H9 (cell line): Measurements from ENCODE around the gene NEGR1. TPM values are rescaled to one million over a fixed set of nuclear protein-coding genes. Genes with fewer than 3 reads are reported as not detected.

Experiments used
- DNase-seq: peaks from one replicate; pipeline ENCODE4 v3.0.0-alpha.2; 2017
- H2AFZ ChIP-seq: one replicate; pipeline ENCODE4 v1.6.1; 2013; ENCODE audit warnings: mild to moderate bottlenecking, low read length, control low read depth, moderate library complexity
- H2AK5ac ChIP-seq: 2 replicates; pipeline ENCODE4 v1.6.1; 2013; ENCODE audit warnings: low read length, control low read depth, mixed read lengths; ENCODE audit not compliant: insufficient read length
- H2BK120ac ChIP-seq: one replicate; pipeline ENCODE4 v1.6.1; 2013; ENCODE audit warnings: low read depth, mild to moderate bottlenecking, low read length, control low read depth, inconsistent platforms; ENCODE audit not compliant: poor library complexity, severe bottlenecking
- H2BK12ac ChIP-seq: 2 replicates; pipeline ENCODE4 v1.6.1; 2013; ENCODE audit warnings: low read length, control low read depth, mixed read lengths, low read depth; ENCODE audit not compliant: insufficient read length
- H2BK15ac ChIP-seq: 2 replicates; pipeline ENCODE4 v1.6.1; 2013; ENCODE audit warnings: low read depth, low read length, control low read depth
- H2BK20ac ChIP-seq: one replicate; pipeline ENCODE4 v1.6.1; 2013; ENCODE audit warnings: low read depth, mild to moderate bottlenecking, low read length, control low read depth, inconsistent platforms; ENCODE audit not compliant: poor library complexity, severe bottlenecking
- H2BK5ac ChIP-seq: 2 replicates; pipeline ENCODE4 v1.6.1; 2013; ENCODE audit warnings: low read length, control low read depth, mixed read lengths; ENCODE audit not compliant: insufficient read length
- H3K14ac ChIP-seq: 2 replicates; pipeline ENCODE4 v1.6.1; 2013; ENCODE audit warnings: low read length, control low read depth; ENCODE audit not compliant: insufficient read depth
- H3K18ac ChIP-seq: 2 replicates; pipeline ENCODE4 v1.6.1; 2013; ENCODE audit warnings: low read depth, mild to moderate bottlenecking, mixed read lengths, low read length, control low read depth; ENCODE audit not compliant: insufficient read length
- H3K23ac ChIP-seq: 2 replicates; pipeline ENCODE4 v1.6.1; 2013; ENCODE audit warnings: low read length, control low read depth, mixed read lengths, low read depth; ENCODE audit not compliant: insufficient read length
- H3K23me2 ChIP-seq: 2 replicates; pipeline ENCODE4 v1.6.1; 2013; ENCODE audit warnings: low read depth, mild to moderate bottlenecking, mixed read lengths, low read length, control low read depth; ENCODE audit not compliant: insufficient read length, poor library complexity, severe bottlenecking
- H3K27ac ChIP-seq: 2 replicates; pipeline ENCODE4 v1.5.1; 2013; ENCODE audit warnings: low read length, control low read depth, mixed read lengths, low read depth; ENCODE audit not compliant: insufficient read length
- H3K27me3 ChIP-seq: 2 replicates; pipeline ENCODE4 v1.6.1; 2013; ENCODE audit warnings: low read length, control low read depth, inconsistent platforms; ENCODE audit not compliant: insufficient read depth
- H3K4ac ChIP-seq: 2 replicates; pipeline ENCODE4 v1.6.1; 2013; ENCODE audit warnings: low read depth, mild to moderate bottlenecking, control low read depth, inconsistent platforms, low read length, moderate library complexity
- H3K4me1 ChIP-seq: 2 replicates; pipeline ENCODE4 v1.6.1; 2013; ENCODE audit warnings: low read length, control low read depth, inconsistent platforms; ENCODE audit not compliant: insufficient read depth
- H3K4me2 ChIP-seq: 2 replicates; pipeline ENCODE4 v1.6.1; 2013; ENCODE audit warnings: low read length, control low read depth, mixed read lengths; ENCODE audit not compliant: insufficient read length, insufficient read depth
- H3K56ac ChIP-seq: 2 replicates; pipeline ENCODE4 v1.6.1; 2013; ENCODE audit warnings: low read depth, mild to moderate bottlenecking, mixed read lengths, low read length, control low read depth; ENCODE audit not compliant: insufficient read length
- H3K79me1 ChIP-seq: 2 replicates; pipeline ENCODE4 v1.6.1; 2013; ENCODE audit warnings: low read depth, mild to moderate bottlenecking, moderate library complexity, low read length, control low read depth, inconsistent platforms; ENCODE audit not compliant: insufficient read depth, poor library complexity, severe bottlenecking
- H3K79me2 ChIP-seq: 2 replicates; pipeline ENCODE4 v1.6.1; 2013; ENCODE audit warnings: low read length, control low read depth, inconsistent platforms; ENCODE audit not compliant: insufficient read depth
- H3K9ac ChIP-seq: 2 replicates; pipeline ENCODE4 v1.6.1; 2013; ENCODE audit warnings: low read length, control low read depth, mixed read lengths; ENCODE audit not compliant: insufficient read length; ENCODE audit errors: extremely low read depth
- H3K9me3 ChIP-seq: one replicate; pipeline ENCODE4 v1.6.1; 2013; ENCODE audit warnings: low read depth, low read length, inconsistent platforms; ENCODE audit not compliant: control insufficient read depth
- H3T11ph ChIP-seq: one replicate; pipeline ENCODE4 v1.6.1; 2013; ENCODE audit warnings: mild to moderate bottlenecking, low read length, control low read depth, inconsistent platforms
- H4K20me1 ChIP-seq: one replicate; pipeline ENCODE4 v1.6.1; 2013; ENCODE audit not compliant: control insufficient read depth, insufficient read length, insufficient read depth
- H4K5ac ChIP-seq: 2 replicates; pipeline ENCODE4 v1.6.1; 2013; ENCODE audit warnings: low read depth, mild to moderate bottlenecking, mixed read lengths, low read length, control low read depth; ENCODE audit not compliant: insufficient read length
- H4K8ac ChIP-seq: replicated peaks from 2 replicates; pipeline ENCODE4 v1.6.1; 2013; ENCODE audit warnings: low read length, control low read depth, mixed read lengths, low read depth; ENCODE audit not compliant: insufficient read length
- H4K91ac ChIP-seq: 2 replicates; pipeline ENCODE4 v1.6.1; 2013; ENCODE audit warnings: low read depth, mild to moderate bottlenecking, moderate library complexity, mixed read lengths, low read length, control low read depth; ENCODE audit not compliant: insufficient read length
- H3K27ac Mint-ChIP-seq, 3 experiments: 2 replicates in 2 of 3; 3 replicates in 1 of 3; pipeline ENCODE4 v1.8.0; 2020 to 2021; ENCODE audit warnings: mixed read lengths in 3 of 3, mild to moderate bottlenecking in 1 of 3, moderate library complexity in 1 of 3
- H3K27me3 Mint-ChIP-seq: 2 replicates; pipeline ENCODE4 v1.8.0; 2021; ENCODE audit warnings: low read depth, mild to moderate bottlenecking, moderate library complexity, mixed read lengths
- H3K36me3 Mint-ChIP-seq, 3 experiments: 2 replicates in 2 of 3; 3 replicates in 1 of 3; pipeline ENCODE4 v1.8.0; 2020 to 2021; ENCODE audit warnings: low read depth in 3 of 3, mixed read lengths in 3 of 3; ENCODE audit not compliant: insufficient read depth in 1 of 3
- H3K4me1 Mint-ChIP-seq, 2 experiments: 2 replicates each; pipeline ENCODE4 v1.8.0; 2020; ENCODE audit warnings: mixed read lengths in 2 of 2
- H3K4me3 Mint-ChIP-seq, 2 experiments: 2 replicates in 1 of 2; 3 replicates in 1 of 2; pipeline ENCODE4 v1.8.0; 2020 to 2021; ENCODE audit warnings: mild to moderate bottlenecking in 2 of 2, mixed read lengths in 2 of 2, moderate library complexity in 1 of 2
- H3K9me3 Mint-ChIP-seq, 2 experiments: 2 replicates in 1 of 2; 3 replicates in 1 of 2; pipeline ENCODE4 v1.8.0; 2020; ENCODE audit warnings: mild to moderate bottlenecking in 2 of 2, mixed read lengths in 2 of 2, moderate library complexity in 1 of 2
- CTCF ChIP-seq: fragments of 200-600 bp; sonication (generic); conservative IDR thresholded peaks from 3 replicates; pipeline ENCODE4 v1.8.0; 2021; ENCODE audit warnings: antibody characterized with exemption, mild to moderate bottlenecking
- WGBS: extraction: QIAGEN DNeasy Blood & Tissue Kit; methylation state at CpG from one replicate; pipeline ENCODE4 v1.1.7; 2013; ENCODE audit warnings: missing lambda C conversion rate, low lambda C conversion rate, mixed read lengths; ENCODE audit not compliant: insufficient read length; ENCODE audit errors: extremely low coverage; 5-methylcytosine and 5-hydroxymethylcytosine counted together
- total RNA-seq: library from RNA; stranded (reverse); gene quantifications from 2 replicates; pipeline ENCODE4 v1.2.1, GENCODE V29; 2021

NEGR1 gene
- total RNA-seq, 1 experiment from 2014 or later: 0.13 TPM

GRCh38 chr1:71583756-71584155 lies 698.6 kb downstream of the NEGR1 start:
- H3K27me3 Mint-ChIP-seq: no peaks in the 10 kb centered on the region
- Histone ChIP-seq H3K23me2 (no peaks in the 10 kb centered on the region), H2AK5ac (no peak overlapping the region), H2BK120ac (no peak overlapping the region), H2BK12ac (no peak overlapping the region), H3K79me1 (no peaks in the 10 kb centered on the region), H2BK20ac (no peak overlapping the region), H3K14ac (no peak overlapping the region), H3T11ph (no peak overlapping the region), H3K4me1 (no peaks in the 10 kb centered on the region), H4K8ac (no peak overlapping the region), H2BK5ac (no peak overlapping the region), H3K27ac (no peak overlapping the region), H3K4ac (no peak overlapping the region), H3K79me2 (no peaks in the 10 kb centered on the region), H2AFZ (no peak overlapping the region), H3K4me2 (no peak overlapping the region), H4K91ac (no peak overlapping the region), H3K23ac (no peak overlapping the region), H3K27me3 (no peaks in the 10 kb centered on the region), H2BK15ac (no peak overlapping the region), H3K18ac (no peak overlapping the region), H3K56ac (no peak overlapping the region), H4K5ac (no peak overlapping the region), H3K9me3 (no peaks in the 10 kb centered on the region), H4K20me1 (no peaks in the 10 kb centered on the region), H3K9ac (no peak overlapping the region)
- no peak for TF ChIP-seq CTCF
- DNase-seq: no peak
- no CpG with 5 or more reads among the region's 2 CpGs for WGBS
- H3K27ac Mint-ChIP-seq: no peak overlapping the region
- no peaks in the 10 kb centered on the region for H3K4me1 Mint-ChIP-seq
- H3K36me3 Mint-ChIP-seq: no peaks in the 10 kb centered on the region
- no peaks in the 10 kb centered on the region for H3K9me3 Mint-ChIP-seq
- H3K4me3 Mint-ChIP-seq: no peak overlapping the region
